ENCODE results near the gene PRADC1. TPM values are rescaled to one million over a fixed set of nuclear protein-coding genes. Genes with fewer than 3 reads are reported as not detected.

The PRADC1 gene
- total RNA-seq, 4 donors from 2014 or later, result 18.6 to 54.8 (median 27.1) TPM

DNA sequence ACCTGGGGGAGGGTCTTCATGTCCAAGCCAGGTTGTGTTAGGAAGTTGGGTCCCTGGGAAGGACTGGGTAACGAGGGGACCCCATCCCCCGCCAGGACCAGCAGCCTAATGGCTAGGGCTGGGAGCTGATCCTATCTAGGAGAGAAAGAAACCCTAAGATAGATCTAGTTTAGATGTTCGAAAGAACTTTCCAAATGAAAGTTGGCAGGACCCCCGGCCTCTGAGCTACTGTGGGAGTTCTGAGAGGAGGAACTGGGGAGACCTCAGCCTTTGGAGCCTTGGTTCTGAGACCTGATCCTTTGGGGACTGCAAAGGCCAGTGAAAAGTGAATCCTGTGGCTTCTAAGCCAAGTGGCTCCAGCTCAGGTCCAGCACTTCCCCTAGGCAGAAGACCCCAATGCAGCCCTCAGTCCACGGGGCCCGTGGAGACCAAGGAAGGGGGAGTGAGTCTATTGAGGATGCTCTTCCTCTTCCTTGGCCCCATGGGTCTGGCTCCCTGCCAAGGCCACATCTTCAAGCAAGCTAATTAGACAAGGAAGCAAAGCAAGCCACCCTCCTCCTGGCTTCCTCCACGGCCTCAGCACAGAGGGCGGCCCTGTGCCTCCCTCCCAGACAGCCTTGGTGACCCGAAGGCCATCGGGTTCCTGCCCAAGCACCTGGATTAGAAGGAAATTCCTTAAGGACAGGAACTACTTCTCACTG, 24.5 kb upstream of the PRADC1 start:
- TF ChIP-seq, protein P1, sequence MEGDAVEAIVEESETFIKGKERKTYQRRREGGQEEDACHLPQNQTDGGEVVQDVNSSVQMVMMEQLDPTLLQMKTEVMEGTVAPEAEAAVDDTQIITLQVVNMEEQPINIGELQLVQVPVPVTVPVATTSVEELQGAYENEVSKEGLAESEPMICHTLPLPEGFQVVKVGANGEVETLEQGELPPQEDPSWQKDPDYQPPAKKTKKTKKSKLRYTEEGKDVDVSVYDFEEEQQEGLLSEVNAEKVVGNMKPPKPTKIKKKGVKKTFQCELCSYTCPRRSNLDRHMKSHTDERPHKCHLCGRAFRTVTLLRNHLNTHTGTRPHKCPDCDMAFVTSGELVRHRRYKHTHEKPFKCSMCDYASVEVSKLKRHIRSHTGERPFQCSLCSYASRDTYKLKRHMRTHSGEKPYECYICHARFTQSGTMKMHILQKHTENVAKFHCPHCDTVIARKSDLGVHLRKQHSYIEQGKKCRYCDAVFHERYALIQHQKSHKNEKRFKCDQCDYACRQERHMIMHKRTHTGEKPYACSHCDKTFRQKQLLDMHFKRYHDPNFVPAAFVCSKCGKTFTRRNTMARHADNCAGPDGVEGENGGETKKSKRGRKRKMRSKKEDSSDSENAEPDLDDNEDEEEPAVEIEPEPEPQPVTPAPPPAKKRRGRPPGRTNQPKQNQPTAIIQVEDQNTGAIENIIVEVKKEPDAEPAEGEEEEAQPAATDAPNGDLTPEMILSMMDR (IDR thresholded peaks at IDR 0.05; ENCODE audit: low read depth), result no peak

DNA sequence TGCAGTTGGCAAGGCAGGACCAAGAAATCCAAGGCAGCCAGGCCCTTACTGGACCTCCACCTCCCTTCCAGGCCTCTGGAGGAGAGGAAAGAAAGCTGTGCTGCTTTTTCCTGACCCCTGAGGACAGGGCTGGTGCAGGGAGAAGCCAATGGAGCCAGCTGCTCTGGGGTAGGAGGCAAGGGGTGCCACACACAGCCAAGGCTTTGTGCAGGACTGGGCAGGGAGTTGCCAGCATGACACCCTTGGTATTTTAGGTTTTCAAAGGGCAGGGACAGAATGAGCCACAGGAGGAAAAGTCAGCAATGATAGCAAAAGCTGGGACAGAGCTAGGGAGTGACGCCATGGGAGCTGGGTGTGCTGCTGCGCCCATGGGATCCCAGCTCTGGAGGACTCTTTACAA, 24.0 kb upstream of the PRADC1 start:
- TF ChIP-seq, protein P1 (IDR thresholded peaks at IDR 0.05; ENCODE audit: low read depth), result no peak

DNA sequence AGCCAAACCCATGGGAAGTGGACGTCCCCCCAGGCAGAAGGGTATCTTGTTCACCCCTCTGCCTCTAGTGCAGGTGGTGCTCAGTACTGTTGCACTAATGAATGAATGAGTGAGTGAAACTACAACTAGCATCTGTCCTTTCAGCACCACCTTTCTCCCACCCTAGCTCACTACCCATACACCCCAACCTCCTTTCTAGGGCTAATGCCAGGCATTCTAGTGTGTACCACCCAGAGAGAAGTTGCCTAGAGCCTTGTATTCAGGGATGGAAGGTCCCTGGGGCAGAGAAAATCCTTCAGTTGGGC, 23.5 kb upstream of the PRADC1 start:
- TF ChIP-seq, protein P1 (IDR thresholded peaks at IDR 0.05; ENCODE audit: low read depth), result no peak

DNA sequence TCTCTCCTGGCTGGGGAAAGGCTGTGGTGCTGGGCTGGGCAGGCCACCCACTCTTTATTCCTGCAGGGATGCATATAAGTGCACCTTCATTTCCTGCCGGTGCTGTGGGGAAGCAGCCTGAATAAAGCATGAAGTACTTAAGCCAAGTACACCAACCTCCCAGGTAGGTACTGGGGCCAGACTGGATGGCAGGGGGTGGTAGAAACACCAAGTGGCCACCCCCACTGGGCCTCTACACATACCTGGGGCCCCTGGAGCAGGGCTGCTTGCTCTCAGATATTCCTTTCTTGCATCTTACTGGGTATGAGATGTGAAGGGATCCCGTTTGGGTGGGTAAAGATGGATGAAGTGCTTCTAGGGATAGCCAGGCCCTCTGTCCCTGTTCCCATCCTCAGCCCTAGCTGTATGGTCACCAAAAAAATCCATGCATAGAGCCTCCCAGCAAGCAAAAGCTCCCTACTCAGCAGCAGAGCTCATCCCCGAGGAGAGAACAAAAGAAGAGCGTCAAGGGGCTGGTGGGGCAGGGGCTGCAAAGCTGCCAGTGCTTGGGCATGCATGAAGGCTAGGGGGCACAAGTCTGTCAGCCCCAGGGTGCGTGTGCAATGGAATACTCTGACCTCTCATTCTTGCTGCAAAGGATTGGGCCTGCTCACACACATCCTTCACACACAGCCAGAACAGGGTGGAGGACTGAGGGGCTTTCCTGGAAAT, 23.0 kb upstream of the PRADC1 start:
- TF ChIP-seq, protein P1 (IDR thresholded peaks at IDR 0.05; ENCODE audit: low read depth), result no peak

DNA sequence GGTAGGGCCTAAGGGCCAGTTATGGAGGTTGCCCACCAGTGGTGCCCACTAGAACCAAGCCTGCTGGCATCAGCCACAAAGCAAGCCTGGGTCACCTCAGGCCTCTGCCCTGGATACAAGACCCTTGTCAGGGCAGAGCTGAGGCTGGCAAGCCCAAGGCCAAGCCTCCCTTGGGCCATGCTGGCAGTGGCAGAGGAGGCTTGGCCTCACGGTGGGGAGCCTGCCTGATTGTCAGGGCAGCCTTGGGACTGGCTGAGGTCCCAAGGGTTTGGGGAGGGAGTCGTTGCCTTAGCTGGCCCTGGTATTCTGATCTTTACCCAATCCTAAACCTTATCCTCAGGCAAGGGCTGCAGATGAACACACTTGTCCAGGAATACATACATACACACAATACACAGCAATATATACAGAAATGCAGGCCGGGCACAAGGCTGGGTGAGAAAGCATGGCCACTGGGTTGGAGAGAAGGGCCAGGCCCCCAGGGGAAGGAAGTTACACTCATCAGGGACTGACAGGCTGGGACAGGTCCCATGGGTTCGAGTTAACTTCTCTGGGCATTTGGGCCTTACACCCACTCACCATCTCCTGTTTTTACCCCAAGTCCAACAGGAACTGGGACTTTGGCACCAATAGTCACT, 22.1 kb upstream of the PRADC1 start:
- TF ChIP-seq, protein P1 (IDR thresholded peaks at IDR 0.05; ENCODE audit: low read depth), result no peak

DNA sequence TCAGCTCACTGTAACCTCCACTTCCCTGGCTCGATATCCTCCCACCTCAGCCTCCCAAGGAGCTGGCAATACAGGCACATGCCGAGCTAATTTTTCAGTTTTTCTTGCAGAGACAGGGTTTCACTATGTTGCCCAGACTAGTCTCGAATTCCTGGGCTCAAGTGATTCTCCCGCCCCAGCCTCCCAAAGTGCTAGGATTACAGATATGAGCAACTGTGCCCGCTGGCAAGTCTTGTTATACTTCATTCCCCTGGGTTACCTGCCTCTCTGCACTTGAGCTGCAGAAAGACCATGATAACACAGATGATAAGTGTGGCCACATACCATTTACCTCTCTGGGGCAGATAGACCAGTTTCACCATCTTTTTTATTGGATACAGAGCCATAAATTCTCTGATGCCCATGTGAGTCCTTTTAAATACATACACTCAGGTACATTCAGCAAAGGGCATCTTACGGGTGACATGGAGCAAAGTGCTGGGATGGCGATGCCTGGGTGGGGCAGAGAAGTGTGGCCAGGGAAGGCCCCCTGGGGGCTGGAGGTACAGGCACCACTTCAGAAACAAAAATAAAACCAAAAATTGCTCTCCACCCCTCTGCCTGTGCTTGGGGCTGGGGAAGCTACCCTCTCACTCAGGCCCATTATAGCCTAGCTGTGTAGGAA, 21.4 kb upstream of the PRADC1 start:
- TF ChIP-seq, protein P1 (IDR thresholded peaks at IDR 0.05; ENCODE audit: low read depth), result no peak

DNA sequence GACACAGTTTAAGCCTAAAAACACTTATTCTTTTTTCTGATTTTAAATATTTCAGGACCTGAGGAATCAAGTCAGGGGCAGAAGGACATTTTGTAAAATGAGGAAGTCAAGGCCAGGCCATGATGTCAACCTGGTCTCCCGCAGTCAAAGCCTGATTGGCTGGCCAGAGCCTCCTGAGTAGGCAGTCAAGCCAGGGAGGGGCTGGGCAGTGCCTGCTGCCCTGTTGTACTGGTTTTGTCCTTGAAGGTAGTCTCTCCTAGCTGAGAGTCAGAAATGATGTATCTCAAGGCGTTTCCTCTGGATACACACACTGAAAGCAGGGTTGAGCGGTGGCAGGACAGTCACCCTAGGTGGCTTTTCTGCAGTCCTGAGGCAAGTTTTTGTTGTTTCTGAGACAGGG, 20.9 kb upstream of the PRADC1 start:
- TF ChIP-seq, protein P1 (IDR thresholded peaks at IDR 0.05; ENCODE audit: low read depth), result no peak

All from subcutaneous adipose tissue (tissue), 4 donors.